GM19239 (cell line): Measurements from ENCODE around the gene RHBDL3.
"Not testable (repeated sequence)": the region's sequence is repeated elsewhere in the genome, so short reads cannot be mapped to it uniquely, and the experiment has no call there.

Experiments
- DNase-seq: peaks from one replicate; pipeline ENCODE4 v3.0.0; 2011; ENCODE audit warnings: low spot score; ENCODE audit not compliant: insufficient read length
- FAIRE-seq: peaks from 2 replicates; lab custom pipeline; 2011; peaks lifted over from hg19 to GRCh38; lab: Jason Lieb, UNC

RHBDL3 gene

DNA sequence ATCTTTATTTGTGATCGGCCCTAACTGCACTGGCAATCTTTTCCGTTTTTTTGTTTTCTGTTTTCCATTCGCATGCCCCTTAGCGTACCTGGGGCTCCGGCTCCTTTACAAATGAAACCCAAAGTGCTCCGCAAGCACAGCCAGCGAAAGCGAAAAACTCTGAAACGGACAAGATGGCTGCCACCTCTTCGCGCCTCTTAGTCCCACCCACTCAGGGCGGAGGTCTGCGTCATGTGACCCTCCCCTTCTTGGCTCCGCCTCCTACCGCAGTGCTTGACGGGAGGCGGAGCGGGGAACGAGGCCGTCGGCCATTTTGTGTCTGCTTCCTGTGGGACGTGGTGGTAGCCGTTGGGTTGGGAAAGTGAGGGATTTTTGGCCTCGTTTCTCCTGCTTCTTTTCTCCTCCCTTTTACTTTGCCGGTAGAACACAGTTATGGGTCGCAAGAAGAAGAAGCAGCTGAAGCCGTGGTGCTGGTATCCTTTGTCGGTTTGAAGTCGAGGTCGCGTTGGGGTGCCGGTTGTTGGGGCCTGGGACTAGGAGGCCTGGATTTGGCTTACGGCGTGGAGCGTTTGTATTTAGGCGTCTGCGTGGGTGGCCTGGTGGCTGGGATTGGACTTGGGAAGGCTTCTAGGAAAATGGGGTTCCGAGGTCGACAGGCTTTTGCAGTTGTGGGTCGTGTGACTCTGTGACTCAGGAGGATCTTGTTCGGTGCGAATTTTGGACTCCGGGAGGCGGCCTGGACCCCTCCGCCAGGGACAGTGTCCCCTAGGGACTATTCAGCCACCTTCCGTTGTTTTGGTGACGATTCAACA lies 84.4 kb downstream of the RHBDL3 start, which contains the start of gene ZNF207:
TSS of gene ZNF207 (plus strand) at position 304 of the 812 bp plus-strand sequence. CDS start at position 433, 129 bp downstream.
- DNase-seq = peak; percentile 65
- peak; percentile 98 for FAIRE-seq

DNA sequence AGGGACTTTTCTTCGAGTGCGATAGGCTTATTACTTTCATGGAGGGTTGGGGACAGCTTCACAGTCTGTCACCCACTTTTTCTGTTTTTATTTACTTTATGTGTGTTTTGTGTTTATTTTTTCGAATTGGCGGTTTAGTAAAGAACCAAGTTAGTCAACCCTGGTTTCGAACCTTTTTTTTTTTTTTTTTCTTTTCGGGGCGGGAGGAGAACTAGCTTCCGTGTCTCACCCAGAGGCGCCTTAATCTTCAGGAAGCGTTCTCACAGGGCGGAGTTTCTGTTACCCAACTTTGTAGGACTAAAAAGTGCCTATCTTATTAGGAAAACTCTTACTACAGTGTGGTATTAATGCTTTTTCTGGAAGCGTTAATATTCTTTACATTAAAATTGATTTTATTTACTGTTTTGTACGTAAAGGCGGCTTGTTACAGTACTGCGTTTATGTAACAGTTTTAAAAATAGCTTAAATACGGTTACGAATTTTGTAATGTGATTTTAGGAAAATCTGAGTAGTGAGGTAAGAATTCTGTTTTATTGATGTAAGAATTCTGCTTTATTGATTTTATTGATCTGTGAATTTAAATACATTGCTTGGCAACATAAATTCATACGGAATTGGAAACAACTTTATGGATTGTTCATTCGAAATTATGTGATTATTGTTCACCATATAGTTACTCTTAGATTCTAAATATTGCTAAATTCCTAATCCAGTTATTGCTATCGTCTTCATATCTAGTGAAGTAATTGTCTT lies 85.2 kb downstream of the RHBDL3 start:
- DNase-seq (peak; percentile 16), FAIRE-seq (no peak)

DNA sequence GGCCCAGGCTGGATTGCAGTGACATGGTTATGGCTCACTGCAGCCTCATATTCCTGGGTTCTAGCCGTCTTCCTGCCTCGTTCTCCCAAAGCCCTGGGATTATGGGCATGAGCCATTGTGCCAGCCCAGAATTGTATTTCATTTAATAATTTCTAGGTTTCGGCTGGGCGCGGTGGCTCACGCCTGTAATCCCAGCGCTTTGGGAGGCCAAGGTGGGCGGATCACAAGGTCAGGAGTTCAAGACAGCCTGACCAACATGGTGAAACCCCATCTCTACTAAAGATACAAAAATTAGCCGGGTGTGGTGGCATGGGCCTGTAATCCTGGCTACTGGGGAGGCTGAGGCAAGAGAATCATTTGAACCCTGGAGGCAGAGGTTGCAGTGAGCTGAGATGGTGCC lies 87.1 kb downstream of the RHBDL3 start:
- not testable (repeated sequence) for DNase-seq, FAIRE-seq

DNA sequence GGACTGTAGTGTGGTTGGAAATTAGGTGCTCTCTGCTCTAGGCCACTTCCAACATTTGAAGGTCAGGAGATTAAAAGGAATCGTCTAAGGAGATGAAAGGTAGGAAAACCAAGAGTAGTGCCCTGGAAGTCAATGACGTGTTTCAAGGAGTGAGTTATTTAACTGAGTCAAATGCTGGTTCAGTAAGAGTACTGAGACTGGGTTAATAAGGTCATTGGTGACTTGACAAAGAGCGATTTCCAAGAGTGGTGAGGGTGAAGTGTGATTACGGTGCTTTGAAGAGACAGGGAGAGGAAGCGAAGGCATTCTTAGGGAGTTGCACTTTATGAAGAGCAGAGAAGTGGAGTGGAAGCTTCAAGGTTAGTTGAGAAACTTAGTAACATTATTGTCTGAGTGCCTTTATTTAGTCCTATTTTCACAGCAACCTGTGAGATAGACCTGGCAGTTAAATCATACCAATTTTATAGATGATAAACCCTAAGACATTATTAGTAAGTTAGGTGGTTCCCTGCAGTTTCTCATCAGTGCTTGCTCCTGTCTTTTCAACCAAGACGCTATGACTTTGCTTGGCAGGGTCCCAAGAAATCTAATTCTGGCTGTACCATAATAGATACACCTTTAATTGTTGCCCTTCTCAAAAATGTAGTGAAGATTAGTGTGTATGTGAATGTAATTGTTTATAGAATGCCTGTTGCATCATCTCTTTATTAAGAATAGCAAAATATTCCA lies 90.2 kb downstream of the RHBDL3 start:
- DNase-seq (no peak), FAIRE-seq (no peak)

DNA sequence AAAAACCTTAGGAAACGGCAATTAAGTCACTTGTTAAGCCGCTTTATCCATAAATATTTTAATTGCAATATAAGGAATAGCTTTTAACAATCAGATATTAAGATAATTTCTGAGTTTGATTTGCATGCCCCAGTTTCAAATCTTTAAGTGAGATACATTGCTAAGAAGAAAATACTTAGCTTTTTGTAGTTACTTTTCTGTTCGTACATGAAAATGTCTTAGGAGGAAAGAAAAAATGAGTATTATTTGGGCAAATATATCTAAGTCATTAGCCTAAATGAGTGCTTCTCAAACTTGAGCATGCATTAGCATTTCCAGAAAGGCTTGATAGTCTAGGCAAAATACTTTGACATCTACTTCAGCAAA lies 90.7 kb downstream of the RHBDL3 start:
- no peak for DNase-seq
- no peak for FAIRE-seq

DNA sequence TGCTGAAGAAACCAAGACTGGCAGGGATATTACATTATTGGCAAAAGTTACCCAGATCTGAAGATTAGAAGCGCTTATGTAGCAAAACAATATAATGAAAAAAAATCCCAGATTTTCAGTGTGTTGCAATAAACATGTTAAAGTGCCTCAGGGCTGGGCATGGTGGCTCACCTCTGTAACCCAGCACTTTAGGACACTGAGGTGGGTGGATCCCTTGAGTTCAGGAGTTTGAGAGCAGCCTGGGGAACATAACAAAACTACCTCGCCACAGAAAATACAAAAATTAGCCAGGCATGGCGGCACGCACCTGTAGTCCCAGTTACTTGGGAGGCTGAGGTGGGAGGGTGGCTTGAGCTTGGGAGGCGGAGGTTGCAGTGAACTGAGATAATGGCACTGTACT lies 91.1 kb downstream of the RHBDL3 start:
- FAIRE-seq (no peak), DNase-seq (no peak)

DNA sequence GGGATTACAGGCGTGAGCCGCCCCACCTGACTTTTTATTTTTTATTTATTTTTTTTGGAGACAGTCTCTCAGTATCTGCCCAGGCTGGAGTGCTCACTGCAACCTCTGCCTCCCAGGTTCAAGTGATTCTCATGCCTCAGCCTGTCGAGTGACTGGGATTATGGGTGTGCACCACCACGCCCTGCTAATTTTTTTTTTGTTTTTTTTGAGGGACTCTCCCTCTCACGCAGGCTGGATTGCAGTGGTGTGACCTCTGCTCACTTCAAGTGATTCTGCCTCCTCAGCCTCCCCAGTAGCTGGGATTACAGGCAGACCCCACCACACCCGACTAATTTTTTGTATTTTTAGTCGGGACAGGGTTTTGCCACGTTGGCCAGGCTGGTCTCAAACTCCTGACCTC lies 92.0 kb downstream of the RHBDL3 start:
- no peak for FAIRE-seq
- DNase-seq = no peak

DNA sequence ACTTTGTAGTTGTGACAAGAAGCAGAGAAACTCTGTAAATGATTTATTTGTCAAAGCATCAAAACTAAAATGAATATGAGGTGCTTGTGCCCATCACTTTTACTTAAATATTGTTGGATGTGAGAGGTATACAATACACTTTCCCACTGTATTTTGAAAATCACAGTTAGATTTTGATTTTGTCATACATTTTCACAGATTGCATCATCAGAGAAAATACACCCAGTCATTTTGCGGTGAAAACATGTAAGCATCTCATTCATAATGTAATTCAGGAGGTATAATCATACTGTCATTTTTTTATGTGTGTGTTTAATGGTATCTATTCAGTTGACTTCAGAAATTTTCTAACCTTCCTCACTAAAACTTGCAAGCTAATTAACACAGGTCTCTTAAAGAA lies 95.6 kb downstream of the RHBDL3 start:
- no peak for DNase-seq
- FAIRE-seq = no peak

DNA sequence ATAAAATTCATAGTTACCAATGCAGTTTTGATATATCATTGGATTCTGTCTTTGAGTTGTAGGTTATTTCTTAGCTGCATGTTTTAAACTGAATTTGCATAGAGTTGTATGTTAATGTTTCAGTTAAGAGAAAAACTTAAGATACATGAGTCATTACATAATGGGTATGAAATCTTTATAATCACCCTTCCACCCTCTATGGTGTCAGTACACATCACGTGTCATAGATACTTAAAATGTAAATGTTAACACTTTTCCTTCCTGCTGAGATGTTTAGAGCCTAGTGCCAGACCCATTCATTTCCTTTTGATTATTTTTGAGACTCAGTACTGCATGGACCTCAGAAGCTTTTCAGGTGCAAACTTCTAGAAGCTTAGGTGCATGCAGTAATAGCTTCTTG lies 104.8 kb downstream of the RHBDL3 start:
- DNase-seq (no peak), FAIRE-seq (no peak)
